Stimulated activated CD4-positive, alpha-beta T cell treated with anti-CD3 and anti-CD28 coated beads, Interleukin-12 subunit alpha, Interleukin-12 subunit beta, amount 100 ng/mL, for 4 hours (primary cell): Measurements from ENCODE around the gene SNX1.

Experiments
- DNase-seq: peaks from one replicate; pipeline ENCODE4 v3.0.0-alpha.2; 2020

SNX1 gene

DNA sequence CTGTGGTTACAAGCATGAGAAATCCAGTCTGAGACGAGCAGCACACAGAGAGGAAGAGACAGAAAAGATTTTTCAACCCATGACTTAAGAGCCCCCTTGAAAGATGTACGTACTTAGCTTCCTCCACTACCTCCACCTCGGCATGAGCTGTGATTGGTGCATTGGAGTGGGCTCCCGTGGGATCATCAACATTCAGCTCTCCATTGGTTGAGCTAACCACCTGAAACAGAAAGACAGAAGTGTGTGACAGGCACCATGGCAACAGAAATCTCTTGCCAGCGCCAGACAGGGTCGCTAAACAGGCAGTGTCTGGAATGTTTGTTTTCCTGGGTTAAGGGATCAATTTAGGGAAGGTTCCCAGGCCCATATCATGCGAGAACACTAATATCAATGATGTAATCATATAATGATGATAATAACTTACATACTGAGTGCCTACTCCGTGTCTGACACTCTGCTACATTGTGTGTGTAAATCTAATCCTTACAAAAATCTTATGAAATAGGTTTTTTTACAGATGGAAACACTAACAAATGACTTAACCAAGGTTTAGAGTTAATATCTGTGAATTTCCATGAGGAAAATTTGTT is 84.5 kb downstream of the SNX1 start:
- no peak for DNase-seq

GRCh38 chr15:64182859-64183370 is 87.1 kb downstream of the SNX1 start:
- DNase-seq = no peak

- DNase-seq = no peak
Observed at GRCh38 chr15:64185146-64185911, 89.5 kb downstream of the SNX1 start.

DNA sequence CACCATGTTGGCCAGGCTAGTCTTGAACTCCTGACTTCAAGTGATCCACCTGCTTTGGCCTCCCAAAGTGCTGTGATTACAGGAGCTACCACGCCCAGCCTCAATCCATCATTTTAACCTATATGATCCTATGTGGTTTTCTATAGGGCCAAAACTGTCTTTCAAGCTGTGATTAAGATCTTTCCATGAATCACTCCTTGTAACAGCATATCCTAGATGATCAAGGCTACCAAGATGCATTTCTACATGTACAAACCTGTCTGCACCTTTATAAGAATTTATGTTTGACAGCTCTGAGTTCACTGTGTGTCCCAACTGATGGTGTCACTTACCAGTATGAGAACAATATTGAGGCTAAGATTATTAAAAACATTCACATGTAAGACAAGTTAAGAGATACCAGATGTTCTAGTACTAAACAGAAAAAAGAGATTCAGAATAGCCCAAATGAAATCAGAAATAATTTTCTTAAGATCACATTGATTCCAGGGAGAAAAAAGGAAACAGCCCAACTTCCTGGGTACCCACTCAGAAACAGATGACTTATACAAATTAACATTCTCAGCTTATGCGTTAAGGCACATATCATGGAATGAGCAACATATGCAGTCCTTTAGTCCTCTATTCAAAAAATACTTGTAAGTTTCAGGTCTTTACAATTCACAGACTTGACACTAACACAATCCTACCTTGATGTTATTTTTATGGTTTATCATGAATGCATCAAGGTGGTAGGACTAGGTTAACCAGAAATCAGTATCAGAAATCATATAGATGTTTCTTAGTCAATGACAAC is 91.8 kb downstream of the SNX1 start:
- DNase-seq = no peak
